Stimulated activated CD4-positive, alpha-beta T cell treated with anti-CD3 and anti-CD28 coated beads, Interleukin-1b, Interleukin-23, amount 100 ng/mL, for 24 hours (primary cell): ENCODE measurements around the gene TMEM179.

Experiments used
- DNase-seq, 4 experiments: peaks; one replicate each; pipeline ENCODE4 v3.0.0-alpha.2; 2020; ENCODE audit warnings: low read depth in 4 of 4, low spot score in 1 of 4

Gene TMEM179

GRCh38 chr14:104546591-104547309 lies 57.8 kb downstream of the TMEM179 start:
- DNase-seq: no peak

GRCh38 chr14:104545942-104546501 lies 58.5 kb downstream of the TMEM179 start:
- no peak for DNase-seq

GRCh38 chr14:104545151-104545941 lies 59.2 kb downstream of the TMEM179 start:
- DNase-seq: no peak

- DNase-seq: no peak
These were observed 60.1 kb downstream of the TMEM179 start for GRCh38 chr14:104544362-104544961.

GRCh38 chr14:104542871-104543830 lies 61.4 kb downstream of the TMEM179 start:
- no peak for DNase-seq

- no peak for DNase-seq
These were observed 62.6 kb downstream of the TMEM179 start for GRCh38 chr14:104541905-104542465.
